ENCODE results near the gene RABL6.

RABL6 gene

DNA sequence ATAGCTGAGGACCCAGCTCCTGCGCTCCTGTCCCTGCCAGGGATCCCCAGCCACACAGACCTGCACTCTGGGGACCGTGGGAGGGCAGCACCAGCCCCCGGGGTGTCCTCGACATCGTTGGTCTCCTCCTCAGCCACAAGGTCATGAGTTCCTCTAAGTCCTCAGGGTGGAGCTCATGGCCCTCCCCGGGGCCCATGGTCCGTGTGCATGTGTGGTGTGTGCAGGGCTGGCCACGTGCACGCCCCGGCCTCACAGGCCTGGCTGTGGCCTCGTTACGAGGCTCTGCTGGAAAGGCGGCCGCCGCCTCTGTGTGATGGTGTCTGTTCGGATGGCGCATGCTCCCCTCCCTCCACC is 18.4 kb downstream of the RABL6 start:
- Histone ChIP-seq H3K9me3 (no peaks in the 10 kb centered on the region), H3K36me3 (peaks cover 77% of the 10 kb centered on the region), H3K27me3 (no peaks in the 10 kb centered on the region), H3K4me1 (no peaks in the 10 kb centered on the region), H3K4me3 (ENCODE audit: low read depth, low read length) (no peak overlapping the region)
- TF ChIP-seq CTCF (IDR thresholded peaks at IDR 0.05; ENCODE audit: low read depth, low read length) = no peak
- no peak for DNase-seq

DNA sequence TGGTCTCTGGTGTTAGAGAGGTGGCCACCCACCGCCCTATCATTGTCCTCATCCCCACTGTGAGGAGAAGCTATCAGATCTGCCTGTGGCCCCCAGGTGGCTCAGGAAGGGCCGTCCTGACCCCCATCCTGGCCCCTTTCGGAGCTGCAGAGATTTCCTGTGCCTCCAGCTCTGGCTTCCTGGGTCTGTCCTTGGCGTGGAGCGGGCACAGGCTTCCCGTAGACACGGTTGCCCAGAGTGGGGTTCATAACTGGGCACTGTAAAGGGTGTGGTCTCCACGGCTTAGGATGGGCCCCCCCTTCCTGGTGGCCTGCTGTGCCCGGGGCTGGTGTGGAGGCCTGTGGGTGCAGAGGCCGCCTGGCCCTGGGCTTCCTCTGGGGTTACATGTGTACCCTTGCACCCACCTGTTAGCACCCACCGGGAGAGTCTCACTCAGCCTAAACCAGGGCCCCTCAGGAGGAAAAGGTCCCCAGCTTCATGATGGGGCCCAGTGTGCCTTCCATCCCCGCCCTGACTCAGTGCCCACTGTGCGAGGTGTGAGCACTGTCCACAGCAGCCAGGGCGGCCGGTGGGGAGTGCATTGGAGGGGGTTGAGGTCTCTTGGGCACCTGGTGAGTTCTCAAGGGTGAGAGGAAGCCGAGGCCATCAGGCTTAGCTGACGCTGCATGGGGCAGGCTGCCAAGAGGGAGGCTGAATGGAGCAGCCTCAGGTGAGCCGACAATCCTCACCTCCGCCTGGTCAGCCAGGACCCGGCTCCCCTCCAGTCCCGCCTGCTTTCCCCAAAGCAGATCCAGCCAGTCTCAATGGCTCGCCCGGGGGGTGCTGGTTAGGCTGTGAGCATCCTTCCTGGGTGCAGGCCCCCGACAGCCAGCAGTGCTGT is 19.2 kb downstream of the RABL6 start:
- no peaks in the 10 kb centered on the region for H3K4me1 ChIP-seq
- no peak for DNase-seq
- H3K9me3 ChIP-seq = no peaks in the 10 kb centered on the region
- H3K4me3 ChIP-seq (ENCODE audit: low read depth, low read length) = no peak overlapping the region
- no peaks in the 10 kb centered on the region for H3K27me3 ChIP-seq
- TF ChIP-seq CTCF (IDR thresholded peaks at IDR 0.05; ENCODE audit: low read depth, low read length) = no peak
- H3K36me3 ChIP-seq = peaks cover 84% of the 10 kb centered on the region

DNA sequence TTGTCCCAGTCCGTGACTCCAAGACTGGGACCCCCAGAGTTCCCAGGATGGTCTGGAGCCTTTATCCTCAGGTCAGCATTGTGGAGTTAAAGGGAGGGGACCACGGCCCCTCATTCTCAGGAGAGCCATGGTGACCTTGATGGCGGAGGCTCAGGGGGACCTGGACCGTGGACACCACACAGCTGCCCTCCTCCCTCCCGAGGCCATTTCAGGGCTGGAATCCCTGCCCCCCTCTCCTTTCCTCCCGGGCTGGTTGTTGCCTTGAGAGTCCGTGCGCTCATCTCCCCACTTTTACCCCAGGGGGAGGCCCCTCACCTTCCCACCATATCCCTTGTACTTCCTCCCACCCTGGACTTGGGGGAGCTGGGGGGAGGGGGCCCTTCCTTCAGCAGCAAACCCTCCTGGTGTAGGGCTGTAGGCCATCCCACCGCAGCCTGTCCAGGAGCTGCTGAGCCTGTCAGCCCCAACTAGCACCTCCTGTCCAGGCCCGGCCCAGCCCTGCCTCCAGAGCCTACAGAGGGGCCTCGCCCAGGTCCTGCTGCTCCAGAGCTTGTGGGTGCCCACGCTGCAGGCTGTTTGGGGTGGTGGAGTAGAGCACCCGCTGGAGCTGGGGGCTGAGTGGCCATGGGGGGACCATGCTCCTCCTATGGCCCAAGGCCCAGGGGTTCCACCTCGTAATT is 20.2 kb downstream of the RABL6 start:
- Histone ChIP-seq H3K9me3 (no peaks in the 10 kb centered on the region), H3K4me1 (no peaks in the 10 kb centered on the region), H3K4me3 (ENCODE audit: low read depth, low read length) (no peak overlapping the region), H3K27me3 (no peaks in the 10 kb centered on the region), H3K36me3 (peaks cover 91% of the 10 kb centered on the region)
- no peak for DNase-seq
- TF ChIP-seq CTCF (IDR thresholded peaks at IDR 0.05; ENCODE audit: low read depth, low read length) = no peak

GRCh38 chr9:136828474-136829140 is 20.9 kb downstream of the RABL6 start:
- Histone ChIP-seq H3K9me3 (no peaks in the 10 kb centered on the region), H3K27me3 (no peaks in the 10 kb centered on the region), H3K36me3 (peaks cover 86% of the 10 kb centered on the region), H3K4me1 (no peaks in the 10 kb centered on the region), H3K4me3 (ENCODE audit: low read depth, low read length) (no peak overlapping the region)
- no peak for DNase-seq
- no peak for TF ChIP-seq CTCF (IDR thresholded peaks at IDR 0.05; ENCODE audit: low read depth, low read length)

GRCh38 chr9:136829412-136829811 is 21.7 kb downstream of the RABL6 start:
- TF ChIP-seq CTCF (IDR thresholded peaks at IDR 0.05; ENCODE audit: low read depth, low read length) = no peak
- Histone ChIP-seq H3K9me3 (no peaks in the 10 kb centered on the region), H3K4me3 (ENCODE audit: low read depth, low read length) (no peak overlapping the region), H3K4me1 (no peaks in the 10 kb centered on the region), H3K36me3 (peaks cover 87% of the 10 kb centered on the region), H3K27me3 (no peaks in the 10 kb centered on the region)
- DNase-seq = no peak

All from BE2C (cell line).